Activated CD4-positive, alpha-beta memory T cell treated with anti-CD3 and anti-CD28 coated beads for 36 hours (primary cell): ENCODE results near the gene HEBP1. TPM values are rescaled to one million over a fixed set of nuclear protein-coding genes. Genes with fewer than 3 reads are reported as not detected.
"Not testable (repeated sequence)": the region's sequence is repeated elsewhere in the genome, so short reads cannot be mapped to it uniquely, and the experiment has no call there.

Experiments
- CTCF ChIA-PET: fragments of 350-600 bp; sonication (Branson Sonifier 250); formaldehyde crosslinking; loops from one replicate; lab custom pipeline; 2021; ENCODE audit warnings: antibody characterized with exemption, inconsistent platforms; lab: Charles Lee
- POLR2A ChIA-PET: fragments of 350-600 bp; sonication (Branson Sonifier 250); formaldehyde crosslinking; loops from one replicate; lab custom pipeline; 2021; ENCODE audit warnings: antibody characterized with exemption; lab: Charles Lee
- DNase-seq: peaks from one replicate; pipeline ENCODE4 v3.0.0-alpha.2; 2020
- H3K27ac Mint-ChIP-seq: one replicate; pipeline ENCODE4 v1.8.0; 2021; ENCODE audit warnings: mixed read lengths
- H3K27me3 Mint-ChIP-seq: one replicate; pipeline ENCODE4 v1.8.0; 2021; ENCODE audit warnings: mixed read lengths
- H3K36me3 Mint-ChIP-seq: one replicate; pipeline ENCODE4 v1.8.0; 2021; ENCODE audit warnings: mixed read lengths
- H3K4me1 Mint-ChIP-seq: one replicate; pipeline ENCODE4 v1.8.0; 2021; ENCODE audit warnings: low read depth, mixed read lengths
- H3K4me3 Mint-ChIP-seq: one replicate; pipeline ENCODE4 v1.8.0; 2021; ENCODE audit warnings: mild to moderate bottlenecking, mixed read lengths
- H3K9me3 Mint-ChIP-seq: one replicate; pipeline ENCODE4 v1.8.0; 2021; ENCODE audit warnings: mixed read lengths
- intact Hi-C: fragments of 100-400 bp; cut with micrococcal nuclease; formaldehyde crosslinking; loops from one replicate; pipeline ENCODE4 v1.15.1; 2023
- total RNA-seq, 2 experiments: library from RNA; stranded (reverse); gene quantifications; one replicate each; pipeline ENCODE4 v1.2.3, GENCODE V29; 2021

HEBP1 gene
- total RNA-seq, 2 experiments from 2014 or later = 20.5 to 22.4 TPM

DNA sequence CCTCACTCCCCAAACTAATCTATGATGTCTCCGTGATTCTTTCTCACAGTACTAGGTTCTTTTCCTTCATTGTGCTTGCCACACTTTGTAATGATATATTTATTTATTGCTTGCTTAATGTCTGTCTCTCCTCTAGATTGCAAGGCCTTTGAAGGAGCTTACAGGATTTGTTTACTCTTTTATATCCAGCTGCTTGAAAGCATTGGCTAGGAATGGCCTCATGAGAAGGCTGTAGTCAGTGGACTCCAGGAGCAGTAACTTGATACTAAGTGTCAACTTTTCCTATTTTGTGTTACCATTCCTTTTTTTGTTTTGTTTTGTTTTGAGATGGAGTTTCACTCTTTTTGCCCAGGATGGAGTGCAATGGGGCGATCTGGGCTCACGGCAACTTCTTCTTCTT lies 36.8 kb upstream of the HEBP1 start:
- ChIA-PET CTCF (interaction anchor here (0.9 kb wide), 1 partner anchor 55 kb away, joined by 3 read pairs; no protein-coding TSS in a partner anchor), POLR2A (no interaction called here)
- no peaks in the 10 kb centered on the region for H3K4me1 Mint-ChIP-seq
- no peaks in the 10 kb centered on the region for H3K36me3 Mint-ChIP-seq
- H3K9me3 Mint-ChIP-seq = no peaks in the 10 kb centered on the region
- no peak overlapping the region for H3K27ac Mint-ChIP-seq
- H3K4me3 Mint-ChIP-seq = no peak overlapping the region
- intact Hi-C loops = no loop called here
- no peaks in the 10 kb centered on the region for H3K27me3 Mint-ChIP-seq
- DNase-seq = no peak

- intact Hi-C loops, H3K9me3 Mint-ChIP-seq, H3K4me3 Mint-ChIP-seq, H3K27ac Mint-ChIP-seq, H3K27me3 Mint-ChIP-seq, H3K4me1 Mint-ChIP-seq, DNase-seq, POLR2A ChIA-PET, H3K36me3 Mint-ChIP-seq: not testable (repeated sequence)
- CTCF ChIA-PET = interaction anchor here (1.3 kb wide), 1 partner anchor 8 kb away, joined by 5 read pairs; the partner anchor contains the start of gene FAM234B
Measured at GRCh38 chr12:13035335-13035734, 35.3 kb upstream of the HEBP1 start.

DNA sequence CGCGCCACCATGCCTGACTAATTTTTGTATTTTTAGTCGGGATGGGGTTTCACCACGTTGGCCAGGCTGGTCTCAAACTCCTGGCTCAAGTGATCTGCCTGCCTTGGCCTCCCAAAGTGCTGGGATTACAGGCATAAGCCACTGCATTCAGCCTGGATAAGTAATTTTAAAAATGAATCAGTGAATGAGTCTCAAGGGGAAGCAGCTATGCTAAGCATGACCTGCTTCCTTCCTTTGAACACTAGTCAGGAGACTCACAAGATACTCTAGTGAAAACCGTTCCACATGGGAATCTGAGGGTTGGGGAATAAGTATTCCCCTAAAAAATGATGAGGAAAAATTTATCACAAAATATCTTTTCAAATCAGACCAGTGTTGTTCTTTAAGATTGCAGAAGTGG lies 33.4 kb upstream of the HEBP1 start:
- Mint-ChIP-seq H3K27ac (no peak overlapping the region), H3K36me3 (no peaks in the 10 kb centered on the region), H3K9me3 (no peaks in the 10 kb centered on the region), H3K4me3 (no peak overlapping the region), H3K27me3 (no peaks in the 10 kb centered on the region), H3K4me1 (no peaks in the 10 kb centered on the region)
- intact Hi-C loops = no loop called here
- ChIA-PET CTCF (interaction anchor here (0.8 kb wide), 1 partner anchor 71 kb away, joined by 3 read pairs; no protein-coding TSS in a partner anchor), POLR2A (no interaction called here)
- no peak for DNase-seq

GRCh38 chr12:13032164-13032563 lies 32.1 kb upstream of the HEBP1 start:
- Mint-ChIP-seq H3K4me1 (no peaks in the 10 kb centered on the region), H3K4me3 (no peak overlapping the region), H3K27ac (no peak overlapping the region), H3K27me3 (no peaks in the 10 kb centered on the region), H3K9me3 (no peaks in the 10 kb centered on the region), H3K36me3 (no peaks in the 10 kb centered on the region)
- CTCF ChIA-PET = no interaction called here
- DNase-seq = no peak
- intact Hi-C loops = no loop called here
- POLR2A ChIA-PET = no interaction called here

DNA sequence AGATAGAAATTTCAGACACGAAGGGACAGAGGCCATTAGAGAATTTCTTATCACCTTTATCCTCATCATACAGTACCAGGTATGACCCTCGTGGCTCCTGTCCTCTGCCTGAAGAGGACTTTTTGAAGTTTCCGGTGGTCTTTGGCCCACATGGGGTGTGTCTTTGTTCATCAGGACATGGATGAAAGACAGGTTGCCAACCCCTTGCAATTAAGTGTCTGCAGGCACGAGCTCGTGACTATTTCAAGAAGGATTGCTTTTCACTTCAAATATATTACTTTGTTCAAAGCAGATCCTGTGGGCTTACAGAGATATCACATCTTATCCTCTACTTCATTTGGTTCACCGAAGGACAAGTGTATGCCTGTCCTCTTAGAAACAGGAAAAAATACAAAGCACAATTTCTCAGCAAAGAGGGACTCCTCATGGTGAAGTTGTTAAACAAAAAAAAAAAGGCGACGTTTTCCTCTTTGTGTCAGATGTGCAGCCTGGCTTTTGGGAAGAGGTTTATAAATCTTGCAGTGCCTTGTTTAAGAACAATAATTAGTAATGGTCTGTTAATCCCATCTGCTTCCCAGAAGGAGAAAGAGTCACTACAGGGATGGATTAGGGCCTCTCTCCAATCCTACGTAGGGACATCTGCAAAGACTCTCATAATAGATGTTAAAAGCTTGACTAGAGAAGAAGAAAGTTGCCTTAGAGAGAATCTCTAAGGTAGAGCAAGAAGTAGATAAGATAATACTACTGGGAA lies 30.7 kb upstream of the HEBP1 start:
- CTCF ChIA-PET = no interaction called here
- DNase-seq = no peak
- no peak overlapping the region for H3K27ac Mint-ChIP-seq
- no peaks in the 10 kb centered on the region for H3K9me3 Mint-ChIP-seq
- no peaks in the 10 kb centered on the region for H3K36me3 Mint-ChIP-seq
- no peaks in the 10 kb centered on the region for H3K4me1 Mint-ChIP-seq
- intact Hi-C loops = no loop called here
- POLR2A ChIA-PET = no interaction called here
- H3K27me3 Mint-ChIP-seq = no peaks in the 10 kb centered on the region
- no peak overlapping the region for H3K4me3 Mint-ChIP-seq

- Mint-ChIP-seq H3K4me1 (no peaks in the 10 kb centered on the region), H3K27me3 (no peaks in the 10 kb centered on the region), H3K9me3 (no peaks in the 10 kb centered on the region), H3K27ac (no peak overlapping the region), H3K36me3 (no peaks in the 10 kb centered on the region), H3K4me3 (no peak overlapping the region)
- intact Hi-C loops = no loop called here
- DNase-seq = no peak
- ChIA-PET CTCF (interaction anchor here (1.0 kb wide), 1 partner anchor 227 kb away, joined by 3 read pairs; no protein-coding TSS in a partner anchor), POLR2A (no interaction called here)
Measured at GRCh38 chr12:13028825-13029570, 28.9 kb upstream of the HEBP1 start.

DNA sequence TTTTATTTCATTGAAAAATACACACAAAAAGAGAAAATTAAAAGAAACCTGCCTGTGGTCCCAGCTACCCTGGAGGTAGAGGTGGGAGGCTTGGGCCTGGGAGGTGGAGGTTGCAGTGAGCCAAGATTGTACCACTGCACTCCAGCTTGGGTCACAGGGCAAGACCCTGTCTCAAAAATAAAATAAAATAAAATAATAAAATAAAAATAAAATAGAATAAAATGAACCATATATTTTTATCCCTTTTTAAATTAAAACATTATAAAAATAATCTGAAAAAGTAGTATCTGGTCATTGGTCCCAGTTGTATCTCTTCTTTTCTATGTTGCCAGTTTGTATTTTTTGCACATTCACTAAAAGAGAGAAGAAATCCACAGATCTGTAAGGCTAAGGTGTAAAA lies 27.4 kb upstream of the HEBP1 start:
- CTCF ChIA-PET = interaction anchor here (1.0 kb wide), 1 partner anchor 229 kb away, joined by 3 read pairs; no protein-coding TSS in a partner anchor
- no peaks in the 10 kb centered on the region for H3K36me3 Mint-ChIP-seq
- H3K4me1 Mint-ChIP-seq = no peaks in the 10 kb centered on the region
- no peak for DNase-seq
- no peaks in the 10 kb centered on the region for H3K9me3 Mint-ChIP-seq
- no peak overlapping the region for H3K4me3 Mint-ChIP-seq
- H3K27me3 Mint-ChIP-seq = no peaks in the 10 kb centered on the region
- POLR2A ChIA-PET = no interaction called here
- intact Hi-C loops = no loop called here
- H3K27ac Mint-ChIP-seq = no peak overlapping the region

- no peak overlapping the region for H3K4me3 Mint-ChIP-seq
- no peaks in the 10 kb centered on the region for H3K9me3 Mint-ChIP-seq
- intact Hi-C loops = no loop called here
- DNase-seq = no peak
- CTCF ChIA-PET = no interaction called here
- no peaks in the 10 kb centered on the region for H3K36me3 Mint-ChIP-seq
- no peaks in the 10 kb centered on the region for H3K4me1 Mint-ChIP-seq
- no peaks in the 10 kb centered on the region for H3K27me3 Mint-ChIP-seq
- H3K27ac Mint-ChIP-seq = no peak overlapping the region
- POLR2A ChIA-PET = no interaction called here
Measured at GRCh38 chr12:13027032-13027431, 27.0 kb upstream of the HEBP1 start.

DNA sequence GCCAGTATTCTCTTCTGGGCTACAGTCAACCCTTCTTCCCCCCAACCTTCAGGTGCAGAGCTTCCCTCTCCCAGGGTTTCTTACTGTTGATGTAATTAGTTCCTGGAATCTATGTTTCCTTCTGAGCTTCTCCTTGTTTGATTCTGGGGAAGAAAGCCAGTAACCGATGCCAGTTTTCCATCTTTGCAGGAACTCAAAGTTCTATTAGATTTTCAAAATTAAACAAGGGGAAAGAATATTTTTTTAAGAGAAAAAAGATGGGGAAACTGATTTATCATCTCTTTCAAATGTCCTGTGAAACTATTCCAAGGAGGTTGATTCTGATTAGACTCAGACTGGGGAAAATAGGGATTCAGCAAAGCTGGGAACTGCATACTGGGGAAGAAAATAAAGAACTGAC lies 26.2 kb upstream of the HEBP1 start:
- Mint-ChIP-seq H3K36me3 (no peaks in the 10 kb centered on the region), H3K4me3 (no peak overlapping the region), H3K27me3 (no peaks in the 10 kb centered on the region), H3K27ac (no peak overlapping the region), H3K4me1 (no peaks in the 10 kb centered on the region), H3K9me3 (no peaks in the 10 kb centered on the region)
- DNase-seq = no peak
- intact Hi-C loops = no loop called here
- ChIA-PET CTCF (no interaction called here), POLR2A (no interaction called here)

- Mint-ChIP-seq H3K9me3 (no peaks in the 10 kb centered on the region), H3K4me3 (no peak overlapping the region), H3K4me1 (no peaks in the 10 kb centered on the region), H3K27me3 (peaks cover 2% of the 10 kb centered on the region), H3K36me3 (no peaks in the 10 kb centered on the region), H3K27ac (no peak overlapping the region)
- intact Hi-C loops = no loop called here
- POLR2A ChIA-PET = no interaction called here
- no peak for DNase-seq
- CTCF ChIA-PET = interaction anchor here (0.5 kb wide), 1 partner anchor 967 kb away, joined by 3 read pairs; no protein-coding TSS in a partner anchor
Measured at GRCh38 chr12:13024531-13024916, 24.5 kb upstream of the HEBP1 start.

- DNase-seq = no peak
- intact Hi-C loops = no loop called here
- Mint-ChIP-seq H3K9me3 (no peaks in the 10 kb centered on the region), H3K4me3 (no peak overlapping the region), H3K27me3 (peaks cover 3% of the 10 kb centered on the region), H3K4me1 (no peaks in the 10 kb centered on the region), H3K36me3 (no peaks in the 10 kb centered on the region), H3K27ac (no peak overlapping the region)
- POLR2A ChIA-PET = no interaction called here
- CTCF ChIA-PET = no interaction called here
Measured at GRCh38 chr12:13023811-13024530, 23.9 kb upstream of the HEBP1 start.

GRCh38 chr12:13022851-13023271 lies 22.8 kb upstream of the HEBP1 start:
- no peak overlapping the region for H3K27ac Mint-ChIP-seq
- H3K27me3 Mint-ChIP-seq = peaks cover 11% of the 10 kb centered on the region
- intact Hi-C loops = no loop called here
- ChIA-PET POLR2A (no interaction called here), CTCF (no interaction called here)
- no peak overlapping the region for H3K4me3 Mint-ChIP-seq
- no peak for DNase-seq
- no peaks in the 10 kb centered on the region for H3K9me3 Mint-ChIP-seq
- H3K36me3 Mint-ChIP-seq = no peaks in the 10 kb centered on the region
- no peaks in the 10 kb centered on the region for H3K4me1 Mint-ChIP-seq
